Calu3 (cell line): Measurements from ENCODE around the gene C6orf58. TPM values are rescaled to one million over a fixed set of nuclear protein-coding genes. Genes with fewer than 3 reads are reported as not detected.

ENCODE experiments used
- BruUV-seq: library from RNA; stranded (reverse); fragments of 400-500 nt; replicated peaks from 2 replicates; lab custom pipeline; 2021; lab: Mats Ljungman, UMichigan
- CTCF ChIA-PET: fragments of 300-600 bp; sonication (Branson Sonifier 250); formaldehyde crosslinking; loops from one replicate; lab custom pipeline; 2022; ENCODE audit warnings: antibody characterized with exemption; lab: Charles Lee
- DNase-seq: peaks from one replicate; pipeline ENCODE4 v3.0.0; 2022
- H3K27ac Mint-ChIP-seq: one replicate; pipeline ENCODE4 v1.8.0; 2022; ENCODE audit warnings: mixed read lengths; ENCODE audit not compliant: unreplicated experiment
- H3K27me3 Mint-ChIP-seq: one replicate; pipeline ENCODE4 v1.8.0; 2022; ENCODE audit warnings: mixed read lengths; ENCODE audit not compliant: unreplicated experiment
- H3K36me3 Mint-ChIP-seq: one replicate; pipeline ENCODE4 v1.8.0; 2022; ENCODE audit warnings: mild to moderate bottlenecking, moderate library complexity, mixed read lengths; ENCODE audit not compliant: insufficient read depth, unreplicated experiment
- H3K4me1 Mint-ChIP-seq: one replicate; pipeline ENCODE4 v1.8.0; 2022; ENCODE audit warnings: mild to moderate bottlenecking, low read depth, mixed read lengths; ENCODE audit not compliant: unreplicated experiment
- H3K4me3 Mint-ChIP-seq: one replicate; pipeline ENCODE4 v1.8.0; 2022; ENCODE audit warnings: mild to moderate bottlenecking, low read depth, moderate library complexity, mixed read lengths; ENCODE audit not compliant: unreplicated experiment
- H3K9me3 Mint-ChIP-seq: one replicate; pipeline ENCODE4 v1.8.0; 2022; ENCODE audit warnings: low read depth, mixed read lengths; ENCODE audit not compliant: unreplicated experiment
- CTCF ChIP-seq: fragments of 200-600 bp; IDR thresholded peaks from one replicate; pipeline ENCODE4 v1.8.0; 2022; ENCODE audit warnings: antibody characterized with exemption; ENCODE audit not compliant: unreplicated experiment
- intact Hi-C: fragments of 100-400 bp; cut with micrococcal nuclease; formaldehyde crosslinking; loops from one replicate; pipeline ENCODE4 v1.10.0; 2022; ENCODE audit not compliant: unreplicated experiment
- total RNA-seq: library from RNA; stranded (reverse); gene quantifications from 2 replicates; pipeline ENCODE4 v1.2.3, GENCODE V29; 2022

C6orf58 gene
- total RNA-seq, 1 experiment from 2014 or later, result 0.31 TPM

GRCh38 chr6:127581576-127581975 lies 4.6 kb downstream of the C6orf58 start:
- H3K27ac Mint-ChIP-seq, result no peak overlapping the region
- no peak for TF ChIP-seq CTCF
- H3K9me3 Mint-ChIP-seq, result no peaks in the 10 kb centered on the region
- peaks cover 13% of the 10 kb centered on the region for H3K4me1 Mint-ChIP-seq
- DNase-seq, result no peak
- no TSS peak for BruUV-seq
- no peak overlapping the region for H3K4me3 Mint-ChIP-seq
- no peaks in the 10 kb centered on the region for H3K36me3 Mint-ChIP-seq
- CTCF ChIA-PET, result no interaction called here
- intact Hi-C loops, result no loop called here
- H3K27me3 Mint-ChIP-seq, result no peaks in the 10 kb centered on the region

GRCh38 chr6:127582777-127583462 lies 5.9 kb downstream of the C6orf58 start:
- intact Hi-C loops, result no loop called here

GRCh38 chr6:127585123-127585522 lies 8.1 kb downstream of the C6orf58 start:
- CTCF ChIA-PET, result no interaction called here
- no peak for DNase-seq
- H3K36me3 Mint-ChIP-seq, result no peaks in the 10 kb centered on the region
- intact Hi-C loops, result no loop called here
- H3K27ac Mint-ChIP-seq, result no peak overlapping the region
- H3K4me3 Mint-ChIP-seq, result no peak overlapping the region
- H3K4me1 Mint-ChIP-seq, result peaks cover 13% of the 10 kb centered on the region
- H3K27me3 Mint-ChIP-seq, result no peaks in the 10 kb centered on the region
- no TSS peak for BruUV-seq
- H3K9me3 Mint-ChIP-seq, result no peaks in the 10 kb centered on the region
- no peak for TF ChIP-seq CTCF

More at GRCh38 chr6:127582777-127583462, 5.9 kb downstream of the C6orf58 start:
- Mint-ChIP-seq H3K27ac (no peak overlapping the region), H3K36me3 (no peaks in the 10 kb centered on the region), H3K27me3 (no peaks in the 10 kb centered on the region), H3K4me1 (peaks cover 13% of the 10 kb centered on the region), H3K4me3 (no peak overlapping the region), H3K9me3 (no peaks in the 10 kb centered on the region)
- CTCF ChIA-PET, result no interaction called here
- no peak for TF ChIP-seq CTCF
- BruUV-seq, result no TSS peak
- no peak for DNase-seq

GRCh38 chr6:127586372-127586771 lies 9.4 kb downstream of the C6orf58 start:
- intact Hi-C loops, result no loop called here
- Mint-ChIP-seq H3K36me3 (no peaks in the 10 kb centered on the region), H3K4me1 (peaks cover 13% of the 10 kb centered on the region), H3K4me3 (no peak overlapping the region), H3K9me3 (no peaks in the 10 kb centered on the region), H3K27ac (no peak overlapping the region), H3K27me3 (no peaks in the 10 kb centered on the region)
- CTCF ChIA-PET, result no interaction called here
- no peak for DNase-seq
- no peak for TF ChIP-seq CTCF
- no TSS peak for BruUV-seq
